ENCODE data around the gene POLR1B.
"Not testable (repeated sequence)": the region's sequence is repeated elsewhere in the genome, so short reads cannot be mapped to it uniquely, and the experiment has no call there.

POLR1B gene

DNA sequence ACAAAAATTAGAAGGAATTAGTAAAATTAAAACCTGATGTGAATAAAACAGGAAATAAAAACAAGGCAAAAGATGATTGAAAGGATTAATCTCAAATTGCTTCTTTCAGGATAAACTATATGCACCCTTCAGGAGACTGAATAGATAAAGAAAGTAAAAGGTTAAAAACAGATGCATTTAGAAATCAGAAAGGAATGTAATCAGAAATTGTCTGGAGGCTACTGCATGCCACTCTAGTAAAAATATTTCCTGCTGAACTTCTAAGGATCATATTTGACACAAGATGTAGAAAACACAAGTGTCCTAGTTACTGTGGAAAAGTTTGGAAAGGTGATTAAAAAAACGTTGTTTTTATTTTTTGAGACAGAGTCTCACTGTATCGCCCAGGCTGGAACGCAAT is 58.4 kb downstream of the POLR1B start:
- DNase-seq (ENCODE audit: low spot score), result no peak

DNA sequence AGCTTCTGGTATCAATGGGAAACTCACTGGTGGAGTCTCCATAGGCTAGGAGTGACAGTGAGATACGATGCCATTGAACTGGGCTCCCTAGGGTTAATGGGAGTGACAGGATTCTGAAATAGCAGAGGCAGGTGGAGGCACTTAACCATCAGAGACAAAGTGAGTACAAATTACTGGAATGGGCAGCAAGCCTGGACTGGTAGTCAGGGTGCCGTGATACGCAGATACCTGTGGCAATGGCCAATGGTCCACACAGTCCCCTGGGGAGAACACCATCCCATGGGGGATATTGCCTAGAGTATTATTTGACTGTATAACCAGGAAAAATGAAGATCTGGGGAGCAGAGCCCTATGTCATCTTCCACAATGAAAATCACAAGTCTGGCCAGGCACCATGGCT is 59.5 kb downstream of the POLR1B start:
- DNase-seq (ENCODE audit: low spot score), result no peak

DNA sequence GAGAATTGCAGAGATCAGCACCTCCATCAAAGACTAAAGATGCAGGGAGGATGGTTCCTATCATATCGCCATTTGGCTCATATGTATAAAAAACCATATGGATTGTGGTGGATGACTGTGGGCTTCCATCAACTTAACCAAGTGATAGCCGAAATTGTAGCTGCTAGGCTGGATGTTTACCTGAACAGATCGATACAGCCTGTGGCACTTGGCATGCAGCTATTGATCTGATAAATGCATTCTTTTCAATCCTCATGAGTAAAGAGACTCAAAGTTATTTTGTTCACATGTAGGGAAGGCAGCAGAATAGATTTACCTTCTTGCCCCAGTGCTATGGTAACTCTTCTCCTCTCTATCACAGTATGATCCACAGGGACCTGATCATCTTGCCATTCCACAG is 60.7 kb downstream of the POLR1B start:
- DNase-seq (ENCODE audit: low spot score), result no peak

DNA sequence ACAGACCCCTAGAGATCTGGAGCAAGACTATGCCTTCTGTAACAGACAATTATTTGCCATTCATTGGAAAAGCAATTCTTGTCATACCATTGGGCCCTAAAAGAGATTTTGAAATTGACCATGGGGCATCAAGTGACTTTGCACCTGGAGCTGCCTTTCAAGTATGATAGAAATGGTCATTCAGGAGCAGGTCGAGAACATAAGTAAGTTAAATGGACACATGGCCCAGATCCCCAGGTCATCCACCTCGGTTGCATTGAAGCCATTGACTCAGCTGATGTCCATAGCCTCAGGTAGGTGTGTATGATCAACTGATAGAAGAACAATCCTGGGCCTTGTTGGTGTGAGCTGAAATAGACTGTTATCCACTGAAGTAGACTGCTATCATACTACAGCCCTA is 61.5 kb downstream of the POLR1B start:
- no peak for DNase-seq (ENCODE audit: low spot score)

DNA sequence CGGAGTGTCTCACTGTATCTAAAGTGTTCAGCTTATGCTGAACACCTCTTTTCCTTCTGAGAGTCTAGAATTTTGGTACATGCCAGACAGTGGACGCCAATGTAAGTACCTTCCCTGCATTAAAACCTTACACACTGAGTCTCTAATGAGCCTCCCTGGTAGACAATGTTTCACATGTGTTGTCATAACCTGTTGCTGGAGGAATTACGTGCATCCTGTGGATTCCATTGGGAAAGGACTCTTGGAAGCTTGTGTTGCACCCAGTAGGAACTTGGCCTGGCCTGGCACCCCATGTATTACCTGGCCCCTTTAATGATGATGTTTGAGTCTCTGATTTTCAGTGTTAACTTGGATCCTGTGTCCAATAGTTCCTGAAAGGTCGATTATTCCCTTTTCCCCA is 62.7 kb downstream of the POLR1B start:
- DNase-seq (ENCODE audit: low spot score), result no peak

DNA sequence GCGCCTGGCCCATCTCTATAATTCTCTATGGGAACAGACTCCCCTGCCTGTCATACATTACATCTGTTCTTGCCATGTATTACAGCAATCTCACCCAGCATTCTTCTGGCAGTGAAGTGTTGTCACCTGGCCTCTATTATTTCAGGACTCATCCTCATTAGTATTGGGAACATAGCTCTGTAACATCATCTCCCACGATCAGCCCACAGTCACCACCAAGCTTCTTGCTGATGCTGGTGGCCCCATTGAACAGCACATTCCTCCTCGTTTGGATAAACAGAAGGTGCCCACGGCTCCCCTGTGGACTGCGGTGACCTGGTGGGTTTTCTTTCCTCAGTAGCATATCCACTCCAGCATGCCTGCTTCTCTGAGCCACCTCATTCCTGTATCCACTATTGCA is 63.7 kb downstream of the POLR1B start:
- no peak for DNase-seq (ENCODE audit: low spot score)

DNA sequence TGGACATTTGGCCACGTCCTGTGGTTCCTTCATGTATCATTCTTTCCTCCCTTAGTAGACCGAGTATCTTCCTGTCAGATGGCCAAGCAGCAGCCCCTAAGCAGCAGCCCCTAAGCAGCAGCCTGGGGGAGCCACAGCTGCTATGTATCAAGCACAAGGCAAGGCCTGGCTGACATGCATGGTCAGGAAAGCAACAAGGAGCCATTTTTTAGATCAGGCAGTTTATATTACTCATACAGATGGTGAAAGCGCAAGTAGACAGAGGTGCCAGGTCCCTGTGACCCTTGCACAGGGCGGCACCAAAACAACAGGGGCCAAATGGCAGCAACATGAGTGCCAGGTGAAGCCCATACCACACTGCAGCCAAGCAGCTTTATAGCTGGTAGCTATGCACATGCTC is 64.3 kb downstream of the POLR1B start:
- DNase-seq (ENCODE audit: low spot score), result no peak

DNA sequence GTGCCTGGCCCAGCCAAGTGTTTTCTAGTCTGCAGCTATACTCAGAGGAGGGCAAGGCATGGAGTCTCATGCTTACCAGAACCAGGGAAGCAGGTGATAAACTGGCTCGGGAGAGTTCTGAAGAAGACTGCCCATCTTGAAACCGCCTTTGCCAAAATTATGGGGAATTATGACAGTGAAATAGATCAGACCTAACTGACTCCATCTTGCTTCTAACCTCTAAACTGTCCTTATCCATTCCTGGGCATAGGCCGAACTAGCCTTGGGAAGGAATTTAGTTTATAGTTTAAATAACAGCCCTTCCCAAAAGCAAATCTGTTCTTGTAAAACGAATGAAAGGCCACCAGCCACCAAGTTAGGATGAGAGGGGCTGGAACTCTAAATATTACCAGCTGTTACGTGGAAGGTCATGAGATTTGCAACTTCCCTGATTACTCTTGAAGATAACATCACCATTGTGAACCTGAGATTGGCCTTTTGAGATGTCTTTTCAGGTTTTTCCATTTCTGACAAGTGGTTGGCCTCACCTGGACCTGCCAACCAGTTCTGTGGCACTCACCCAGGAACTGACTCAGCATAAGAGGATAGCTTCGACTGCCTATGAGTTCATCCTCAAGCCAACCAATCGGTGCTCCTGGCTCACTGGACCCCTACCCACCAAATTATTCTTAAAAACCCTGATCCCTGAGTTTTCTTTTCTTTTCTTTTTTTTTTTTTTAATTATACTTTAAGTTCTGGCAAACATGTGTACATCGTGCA is 65.6 kb downstream of the POLR1B start:
- no peak for DNase-seq (ENCODE audit: low spot score)

DNA sequence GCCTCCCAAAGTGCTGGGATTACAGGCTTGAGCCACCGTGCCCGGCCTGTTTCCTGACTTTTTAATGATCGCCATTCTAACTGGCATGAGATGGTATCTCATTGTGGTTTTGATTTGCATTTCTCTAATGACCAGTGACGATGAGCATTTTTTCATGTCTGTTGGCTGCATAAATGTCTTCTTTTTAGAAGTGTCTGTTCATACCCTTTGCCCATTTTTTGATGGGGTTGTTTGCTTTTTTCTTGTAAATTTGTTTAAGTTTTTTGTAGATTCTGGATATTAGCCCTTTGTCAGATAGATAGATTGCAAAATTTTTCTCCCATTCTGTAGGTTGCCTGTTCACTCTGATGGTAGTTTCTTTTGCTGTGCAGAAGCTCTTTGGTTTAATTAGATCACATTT is 67.1 kb downstream of the POLR1B start:
- DNase-seq (ENCODE audit: low spot score), result not testable (repeated sequence)

DNA sequence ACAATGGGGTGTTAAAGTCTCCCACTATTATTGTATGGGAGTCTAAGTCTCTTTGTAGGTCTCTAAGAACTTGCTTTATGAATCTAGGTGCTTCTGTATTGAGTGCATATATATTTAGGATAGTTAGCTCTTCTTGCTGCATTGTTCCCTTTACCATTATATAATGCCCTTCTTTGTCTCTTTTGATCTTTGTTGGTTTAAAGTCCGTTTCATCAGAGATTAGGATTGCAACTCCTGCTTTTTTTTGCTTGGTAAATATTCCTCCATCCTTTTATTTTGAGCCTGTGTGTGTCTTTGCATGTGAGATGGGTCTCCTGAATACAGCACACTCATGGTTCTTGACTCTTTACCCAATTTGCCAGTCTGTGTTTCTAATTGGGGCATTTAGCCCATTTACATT is 70.0 kb downstream of the POLR1B start:
- not testable (repeated sequence) for DNase-seq (ENCODE audit: low spot score)

DNA sequence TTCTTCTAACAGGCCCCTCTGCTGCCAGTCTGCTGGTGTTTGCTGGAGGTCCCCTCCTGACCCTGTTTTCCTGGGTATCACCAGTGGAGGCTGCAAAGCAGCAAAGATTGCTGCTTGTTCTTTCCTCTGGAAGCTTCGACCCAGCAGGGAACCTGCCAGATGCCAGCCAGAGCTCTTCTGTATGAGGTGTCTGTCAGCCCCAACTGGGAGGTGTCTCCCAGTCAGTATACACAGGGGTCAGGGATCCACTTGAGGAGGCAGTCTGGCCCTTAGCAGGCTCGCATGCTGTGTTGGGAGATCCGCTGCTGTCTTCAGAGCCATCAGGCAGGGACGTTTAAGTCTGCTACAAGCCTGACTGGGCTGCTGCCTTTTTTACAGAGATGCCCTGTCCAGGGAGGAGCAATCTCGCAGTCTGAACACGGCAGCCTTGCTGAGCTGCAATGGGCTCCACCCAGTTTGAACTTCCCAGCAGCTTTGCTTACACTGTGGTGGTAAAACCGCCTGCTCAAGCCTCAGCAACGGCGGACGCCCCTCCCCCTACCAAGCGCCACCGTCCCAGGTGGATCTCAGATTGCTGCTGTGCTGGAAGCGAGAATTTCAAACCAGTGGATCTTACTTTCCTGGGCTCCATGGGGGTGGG is 72.1 kb downstream of the POLR1B start:
- DNase-seq (ENCODE audit: low spot score), result no peak

DNA sequence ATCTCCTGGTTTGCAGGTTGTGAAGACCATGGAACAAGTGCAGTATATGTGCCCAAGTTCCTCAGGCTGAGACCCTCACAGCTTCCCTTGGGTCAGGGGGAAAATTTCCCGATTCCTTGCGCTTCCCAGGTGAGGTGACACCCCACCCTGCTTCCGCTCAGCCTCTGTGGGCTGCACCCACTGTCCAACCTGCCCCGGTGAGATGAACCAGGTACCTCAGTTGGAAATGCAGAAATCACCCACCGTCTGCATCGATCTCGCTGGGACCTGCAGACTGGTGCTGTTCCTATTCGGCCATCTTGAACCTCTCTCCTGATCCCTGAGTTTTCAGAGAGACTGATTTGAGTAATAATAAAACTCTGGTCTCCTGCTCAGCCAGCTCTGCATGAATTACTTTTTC is 72.8 kb downstream of the POLR1B start:
- DNase-seq (ENCODE audit: low spot score), result no peak

DNA sequence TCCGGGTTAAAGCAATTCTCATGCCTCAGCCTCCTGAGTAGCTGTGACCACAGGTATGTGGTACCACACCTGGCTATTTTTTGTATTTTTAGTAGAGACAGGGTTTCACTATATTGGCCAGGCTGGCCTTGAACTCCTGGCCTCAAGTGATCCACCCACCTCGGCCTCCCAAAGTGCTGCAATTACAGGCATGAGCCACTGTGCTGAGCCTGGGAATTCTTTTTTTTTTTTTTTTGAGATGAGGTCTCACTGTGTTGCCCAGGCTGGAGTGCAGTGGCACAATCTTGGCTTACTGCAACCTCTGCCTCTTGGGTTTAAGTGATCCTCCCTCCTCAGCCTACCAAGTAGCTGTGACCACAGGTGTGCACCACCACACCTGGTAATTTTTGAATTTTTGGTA is 73.5 kb downstream of the POLR1B start:
- DNase-seq (ENCODE audit: low spot score), result not testable (repeated sequence)

DNA sequence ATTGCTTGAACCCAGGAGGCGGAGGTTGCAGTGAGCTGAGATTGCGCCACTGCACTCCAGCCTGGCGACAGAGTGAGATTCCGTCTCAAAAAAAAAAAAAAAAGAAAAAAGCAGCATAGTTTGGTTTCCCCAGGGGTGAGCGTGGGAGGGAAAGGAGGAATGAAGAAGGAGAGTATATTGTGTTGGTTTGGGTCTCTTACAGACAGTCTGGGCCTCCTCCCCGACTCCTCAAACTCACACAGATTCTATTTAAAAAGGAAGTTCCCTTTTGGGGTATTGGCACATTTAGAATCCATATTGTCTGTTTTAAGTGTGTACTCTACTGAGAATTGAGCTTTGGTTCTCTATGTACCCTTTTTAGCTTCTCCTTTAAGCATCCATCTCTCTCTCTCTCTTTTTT is 76.1 kb downstream of the POLR1B start:
- DNase-seq (ENCODE audit: low spot score), result no peak

DNA sequence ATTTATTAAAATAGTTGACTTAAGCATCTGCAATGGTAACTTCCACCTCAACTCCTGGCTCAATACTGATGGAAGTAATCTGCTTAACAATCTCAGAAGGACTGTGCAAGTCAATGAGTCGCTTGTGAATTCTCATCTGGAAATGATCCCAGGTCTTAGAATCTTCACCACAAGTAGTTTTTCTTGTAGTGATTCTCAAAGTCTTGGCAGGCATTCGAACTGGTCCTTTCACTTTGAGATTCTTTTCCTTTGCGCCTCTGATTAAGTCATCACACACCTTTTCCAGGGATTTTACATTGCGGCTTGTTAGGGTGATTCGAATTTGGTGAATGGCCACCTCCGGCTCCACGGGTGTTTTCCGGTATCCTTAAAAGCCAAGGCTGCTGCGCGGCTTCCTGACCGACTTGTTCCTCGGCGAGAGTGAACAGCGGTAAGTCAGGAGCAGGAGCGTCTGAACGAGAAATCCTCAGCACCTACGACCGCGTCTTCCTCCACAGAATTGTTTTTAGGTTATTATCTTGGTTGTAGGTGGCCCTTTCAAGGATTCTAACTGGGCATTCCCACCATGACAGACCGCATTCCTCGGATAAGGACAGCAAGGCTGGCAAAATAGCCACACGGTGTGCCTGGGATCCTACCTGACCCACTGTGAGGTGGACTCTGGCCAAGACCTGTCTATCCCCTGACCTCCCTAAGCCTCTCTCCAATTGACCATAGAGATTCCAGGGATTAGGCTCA is 79.7 kb downstream of the POLR1B start:
- DNase-seq (ENCODE audit: low spot score), result no peak

DNA sequence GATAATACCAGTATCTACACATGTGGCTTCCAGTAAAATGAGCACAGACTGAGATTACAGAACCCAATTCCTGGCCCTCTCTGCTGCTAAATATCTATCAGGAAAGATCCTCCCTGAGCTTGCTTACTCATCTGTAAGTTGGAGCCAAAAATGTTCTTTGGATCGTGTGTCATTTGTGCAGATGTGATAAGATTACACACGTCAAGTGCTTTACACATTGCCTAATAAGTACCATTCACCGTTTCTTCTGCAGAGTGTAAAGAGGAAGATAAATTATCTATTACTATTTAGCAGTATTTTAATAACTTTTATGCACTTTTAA is 80.2 kb downstream of the POLR1B start:
- DNase-seq (ENCODE audit: low spot score), result no peak

DNA sequence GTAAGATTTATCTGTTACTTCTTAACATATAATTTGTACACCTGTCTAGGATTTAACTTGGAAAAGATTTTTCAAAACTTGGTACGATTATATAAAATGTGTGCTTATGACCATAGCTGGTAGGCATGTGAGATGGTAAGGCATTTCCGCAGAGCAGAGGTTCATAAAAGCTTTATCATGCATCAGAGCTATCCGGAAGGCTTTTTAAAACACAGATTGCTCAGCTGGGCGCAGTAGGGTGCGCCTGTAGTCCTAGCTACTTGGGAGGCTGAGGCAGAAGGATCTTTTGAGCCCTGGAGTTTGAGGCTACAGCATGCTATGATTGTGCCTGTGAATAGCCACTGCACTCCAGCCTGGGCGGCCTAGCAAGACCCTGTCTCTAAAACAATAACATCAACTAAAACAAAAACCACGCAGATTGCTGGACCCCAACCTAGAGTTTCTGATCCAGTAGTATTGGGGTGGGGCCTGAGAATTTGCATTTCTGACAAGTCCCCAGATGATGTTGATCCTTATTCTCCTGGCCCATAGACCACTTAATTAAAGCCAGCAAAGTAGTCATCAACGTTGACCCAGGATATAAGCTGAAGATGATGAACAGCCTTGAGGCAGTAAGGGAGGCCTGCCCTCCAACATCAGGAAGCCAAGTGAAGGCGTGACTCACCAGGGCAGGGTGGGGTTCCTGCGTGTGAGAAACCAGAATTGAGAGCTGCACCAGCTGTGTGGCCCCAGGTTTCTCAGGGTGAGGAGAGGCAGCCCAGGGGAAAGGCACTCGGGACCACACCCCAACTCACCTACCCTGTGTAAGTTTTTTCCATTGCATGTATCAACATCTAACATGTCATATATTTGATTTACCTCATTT is 81.9 kb downstream of the POLR1B start:
- DNase-seq (ENCODE audit: low spot score), result peak; percentile 84

DNA sequence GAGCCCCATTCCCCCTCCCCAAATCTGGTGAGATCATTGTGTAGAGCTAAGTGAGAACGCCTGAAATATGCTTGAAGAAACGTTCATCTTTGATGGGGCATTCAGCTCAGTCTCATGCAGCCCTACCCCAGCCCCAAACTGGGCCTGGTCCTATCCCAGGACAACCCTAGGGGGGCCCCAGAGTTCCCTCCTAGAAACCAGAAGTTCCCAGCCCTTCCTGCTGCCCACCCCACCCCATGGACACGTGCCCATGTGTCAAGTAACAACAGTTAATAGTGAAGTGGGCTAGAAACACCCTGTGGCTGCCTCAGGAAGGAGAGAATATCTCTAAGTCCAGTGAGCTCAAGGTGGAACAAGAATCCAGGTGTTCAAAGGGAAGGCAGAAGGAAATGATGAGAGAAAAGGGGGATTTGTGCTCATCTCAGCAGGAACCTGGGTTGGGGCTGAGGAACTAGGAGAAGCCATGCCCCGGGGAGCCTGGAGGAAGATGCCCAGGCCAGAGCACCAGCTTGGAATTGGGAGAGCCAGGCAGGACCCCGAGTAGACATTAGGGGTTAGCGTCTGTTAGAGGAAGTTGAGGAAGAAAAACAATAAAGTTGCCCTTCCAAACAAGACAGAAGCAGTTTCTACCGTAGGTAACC is 83.3 kb downstream of the POLR1B start:
- no peak for DNase-seq (ENCODE audit: low spot score)

DNA sequence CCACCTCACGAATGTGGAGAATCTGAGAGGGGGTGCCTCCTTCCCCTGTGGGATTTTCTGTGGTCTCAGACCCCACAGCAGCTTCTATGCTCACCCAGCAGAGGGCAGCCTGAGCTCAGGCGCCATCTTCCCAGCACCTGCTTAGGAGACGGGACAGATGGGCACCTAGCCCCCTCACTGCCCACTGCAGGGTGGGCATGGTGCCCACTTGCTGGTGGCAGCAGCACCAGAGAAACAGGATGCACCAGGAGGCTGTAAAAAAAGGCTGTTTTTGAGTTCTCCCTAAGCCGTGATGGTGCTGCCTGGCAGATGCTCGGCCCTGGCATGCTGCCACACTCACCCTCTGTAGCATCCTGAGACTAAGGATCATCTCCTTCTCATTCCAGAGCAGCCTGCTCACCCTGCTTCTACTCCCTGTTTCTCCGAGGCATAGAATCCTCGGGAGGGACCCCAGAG is 84.4 kb downstream of the POLR1B start:
- DNase-seq (ENCODE audit: low spot score), result peak; percentile 65
